GM12873 (cell line): ENCODE data around the gene ASRGL1.

Experiments used
- CTCF ChIP-seq: IDR thresholded peaks from 2 replicates; pipeline ENCODE4 v1.5.1; 2012; ENCODE audit warnings: low read depth, mild to moderate bottlenecking, moderate library complexity, low read length, control low read depth; ENCODE audit not compliant: insufficient read depth; ENCODE audit errors: missing control alignments

The ASRGL1 gene

GRCh38 chr11:62400760-62401159 is 63.5 kb downstream of the ASRGL1 start:
- no peak for TF ChIP-seq CTCF

GRCh38 chr11:62401356-62401755 is 64.1 kb downstream of the ASRGL1 start:
- no peak for TF ChIP-seq CTCF

- no peak for TF ChIP-seq CTCF
Observed at GRCh38 chr11:62401811-62402210, 64.6 kb downstream of the ASRGL1 start.

GRCh38 chr11:62402226-62402959 is 65.1 kb downstream of the ASRGL1 start:
- TF ChIP-seq CTCF, result no peak

- TF ChIP-seq CTCF, result no peak
Observed at GRCh38 chr11:62402960-62403730, 65.9 kb downstream of the ASRGL1 start.

GRCh38 chr11:62404435-62404834 is 67.2 kb downstream of the ASRGL1 start:
- TF ChIP-seq CTCF, result no peak

- no peak for TF ChIP-seq CTCF
Observed at GRCh38 chr11:62404901-62405300, 67.7 kb downstream of the ASRGL1 start.
